Type B pancreatic cell (in vitro differentiated cells): Measurements from ENCODE around the gene MALRD1. TPM values are rescaled to one million over a fixed set of nuclear protein-coding genes. Genes with fewer than 3 reads are reported as not detected.

Experiments
- DNase-seq: peaks from one replicate; pipeline ENCODE4 v3.0.0; 2021; ENCODE audit warnings: mixed read lengths; ENCODE audit not compliant: unreplicated experiment; ENCODE audit errors: extremely low spot score
- H3K27ac Mint-ChIP-seq: 2 replicates; pipeline ENCODE4 v1.8.0; 2021; ENCODE audit warnings: mild to moderate bottlenecking, mixed read lengths
- H3K27me3 Mint-ChIP-seq: 2 replicates; pipeline ENCODE4 v1.8.0; 2021; ENCODE audit warnings: mixed read lengths
- H3K36me3 Mint-ChIP-seq: 2 replicates; pipeline ENCODE4 v1.8.0; 2021; ENCODE audit warnings: mixed read lengths
- H3K4me1 Mint-ChIP-seq: one replicate; pipeline ENCODE4 v1.8.0; 2021; ENCODE audit warnings: mixed read lengths; ENCODE audit not compliant: unreplicated experiment
- H3K4me3 Mint-ChIP-seq: 2 replicates; pipeline ENCODE4 v1.8.0; 2021; ENCODE audit warnings: mild to moderate bottlenecking, mixed read lengths
- H3K9me3 Mint-ChIP-seq: 2 replicates; pipeline ENCODE4 v1.8.0; 2021; ENCODE audit warnings: mixed read lengths
- CTCF ChIP-seq: fragments of 200-600 bp; sonication (generic); conservative IDR thresholded peaks from 2 replicates; pipeline ENCODE4 v1.5.0; 2021; ENCODE audit warnings: antibody characterized with exemption, mild to moderate bottlenecking
- total RNA-seq: library from RNA; stranded (reverse); gene quantifications from 2 replicates; pipeline ENCODE4 v1.2.1, GENCODE V29; 2021; ENCODE audit warnings: low replicate concordance

MALRD1 gene
- total RNA-seq, 1 donor from 2014 or later: 1.4 TPM

DNA sequence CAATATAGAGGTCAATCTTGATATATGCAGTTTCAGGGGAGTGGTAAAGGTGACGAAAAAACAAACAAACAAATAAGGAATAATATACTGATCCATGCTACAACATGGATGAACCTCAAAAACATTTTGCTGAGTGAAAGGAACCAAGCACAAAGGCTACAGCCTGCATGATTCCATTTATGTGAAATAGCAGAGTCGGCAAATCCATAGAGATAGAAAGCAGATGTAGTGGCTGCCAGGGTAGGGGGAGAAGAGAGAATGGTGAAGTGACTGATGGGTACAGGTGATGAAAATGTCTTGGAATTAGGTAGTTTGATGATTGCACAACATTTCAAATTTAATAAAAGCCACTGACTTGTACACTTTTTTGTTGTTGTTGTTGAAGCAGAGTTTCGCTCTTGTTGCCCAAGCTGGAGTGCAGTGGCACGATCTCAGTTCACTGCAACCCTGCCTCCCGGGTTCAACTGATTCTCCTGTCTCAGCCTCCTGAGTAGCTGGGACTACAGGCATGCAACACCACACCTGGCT lies 71.8 kb downstream of the MALRD1 start:
- H3K4me1 Mint-ChIP-seq: no peaks in the 10 kb centered on the region
- H3K27me3 Mint-ChIP-seq: no peaks in the 10 kb centered on the region
- no peak overlapping the region for H3K4me3 Mint-ChIP-seq

GRCh38 chr10:19133992-19134391 lies 85.4 kb downstream of the MALRD1 start:
- TF ChIP-seq CTCF: no peak
- Mint-ChIP-seq H3K27me3 (no peaks in the 10 kb centered on the region), H3K4me3 (no peak overlapping the region), H3K27ac (no peak overlapping the region), H3K9me3 (peaks cover 2% of the 10 kb centered on the region), H3K4me1 (no peaks in the 10 kb centered on the region), H3K36me3 (no peaks in the 10 kb centered on the region)
- DNase-seq: no peak

More for the DNA sequence above, 71.8 kb downstream of the MALRD1 start:
- DNase-seq: no peak
- Mint-ChIP-seq H3K27ac (no peak overlapping the region), H3K36me3 (no peaks in the 10 kb centered on the region), H3K9me3 (no peaks in the 10 kb centered on the region)
- no peak for TF ChIP-seq CTCF

- H3K27me3 Mint-ChIP-seq: peaks cover 6% of the 10 kb centered on the region
- H3K4me3 Mint-ChIP-seq: no peak overlapping the region
- H3K27ac Mint-ChIP-seq: no peak overlapping the region
- no peak for TF ChIP-seq CTCF
- no peaks in the 10 kb centered on the region for H3K9me3 Mint-ChIP-seq
- no peaks in the 10 kb centered on the region for H3K4me1 Mint-ChIP-seq
- no peaks in the 10 kb centered on the region for H3K36me3 Mint-ChIP-seq
- DNase-seq: no peak
Measured at GRCh38 chr10:19142967-19143366, 94.4 kb downstream of the MALRD1 start.

- H3K27ac Mint-ChIP-seq: no peak overlapping the region
- no peak overlapping the region for H3K4me3 Mint-ChIP-seq
- DNase-seq: no peak
- no peak for TF ChIP-seq CTCF
- H3K36me3 Mint-ChIP-seq: no peaks in the 10 kb centered on the region
- H3K9me3 Mint-ChIP-seq: no peaks in the 10 kb centered on the region
- H3K4me1 Mint-ChIP-seq: no peaks in the 10 kb centered on the region
- peaks cover 6% of the 10 kb centered on the region for H3K27me3 Mint-ChIP-seq
Measured at GRCh38 chr10:19144206-19144605, 95.6 kb downstream of the MALRD1 start.

GRCh38 chr10:19154375-19154774 lies 105.8 kb downstream of the MALRD1 start:
- no peak for TF ChIP-seq CTCF
- Mint-ChIP-seq H3K27me3 (no peaks in the 10 kb centered on the region), H3K4me3 (no peak overlapping the region), H3K27ac (no peak overlapping the region), H3K36me3 (no peaks in the 10 kb centered on the region), H3K4me1 (no peaks in the 10 kb centered on the region), H3K9me3 (peaks cover 5% of the 10 kb centered on the region)
- DNase-seq: no peak

GRCh38 chr10:19158358-19158757 lies 109.8 kb downstream of the MALRD1 start:
- Mint-ChIP-seq H3K4me1 (no peaks in the 10 kb centered on the region), H3K27me3 (no peaks in the 10 kb centered on the region), H3K36me3 (no peaks in the 10 kb centered on the region), H3K4me3 (no peak overlapping the region), H3K27ac (no peak overlapping the region), H3K9me3 (peaks cover 5% of the 10 kb centered on the region)
- DNase-seq: no peak
- no peak for TF ChIP-seq CTCF
